Muscle of leg (tissue), 11 donors: ENCODE measurements around the gene SLPI. TPM values are rescaled to one million over a fixed set of nuclear protein-coding genes. Genes with fewer than 3 reads are reported as not detected.

Source experiments
- DNase-seq: peaks from one replicate; pipeline ENCODE4 v3.0.0; 2013
- H3K27ac ChIP-seq: one replicate; pipeline ENCODE4 v1.5.1; 2013; ENCODE audit warnings: mild to moderate bottlenecking, low read length, control low read depth
- H3K27me3 ChIP-seq: one replicate; pipeline ENCODE4 v1.6.1; 2013; ENCODE audit warnings: low read length; ENCODE audit not compliant: control insufficient read depth, insufficient read depth
- H3K36me3 ChIP-seq: one replicate; pipeline ENCODE4 v1.6.1; 2013; ENCODE audit warnings: low read length; ENCODE audit not compliant: control insufficient read depth, insufficient read depth
- H3K4me1 ChIP-seq: one replicate; pipeline ENCODE4 v1.6.1; 2013; ENCODE audit warnings: low read length; ENCODE audit not compliant: control insufficient read depth, insufficient read depth
- H3K4me3 ChIP-seq: one replicate; pipeline ENCODE4 v1.5.1; 2013; ENCODE audit warnings: low read length, control low read depth
- H3K9me3 ChIP-seq: replicated peaks from 2 replicates; pipeline ENCODE4 v1.6.1; 2013; ENCODE audit warnings: low read depth, low read length; ENCODE audit not compliant: control insufficient read depth
- WGBS: methylation state at CpG from one replicate; pipeline ENCODE4 v1.1.5; 2013; ENCODE audit warnings: missing lambda C conversion rate; ENCODE audit not compliant: insufficient coverage; 5-methylcytosine and 5-hydroxymethylcytosine counted together
- polyA plus RNA-seq, 8 donors: library from polyadenylated mRNA; unstranded; fragments of 120-200 nt; gene quantifications; one replicate each; pipeline versions ENCODE4 v1.2.1 to v1.2.3, GENCODE V29; 2013; ENCODE audit warnings: inconsistent platforms in 1 of 8, low replicate concordance in 1 of 8; ENCODE audit not compliant: insufficient read length in 8 of 8, insufficient read depth in 1 of 8
- total RNA-seq: library from RNA; stranded (reverse); fragments of 120-200 nt; gene quantifications from one replicate; pipeline ENCODE4 v1.2.4, GENCODE V29; 2013

Gene SLPI
- total and polyA plus RNA-seq, 9 donors, result 0.13 to 0.89 (median 0.46) TPM; not detected in 3

- no peak for DNase-seq
- H3K27ac ChIP-seq, result no peak overlapping the region
- H3K9me3 ChIP-seq, result no peaks in the 10 kb centered on the region
- 60% methylated on average over 1 of the region's 1 CpG for WGBS
- no peaks in the 10 kb centered on the region for H3K4me1 ChIP-seq
- peaks cover 6% of the 10 kb centered on the region for H3K27me3 ChIP-seq
- no peak overlapping the region for H3K4me3 ChIP-seq
- no peaks in the 10 kb centered on the region for H3K36me3 ChIP-seq
Measured at GRCh38 chr20:45279992-45280391, 25.6 kb upstream of the SLPI start.

GRCh38 chr20:45275338-45275737 is 21.0 kb upstream of the SLPI start:
- Histone ChIP-seq H3K9me3 (no peaks in the 10 kb centered on the region), H3K27me3 (peaks cover 8% of the 10 kb centered on the region), H3K4me3 (no peak overlapping the region), H3K4me1 (no peaks in the 10 kb centered on the region), H3K36me3 (no peaks in the 10 kb centered on the region), H3K27ac (no peak overlapping the region)
- WGBS, result no CpG with 5 or more reads among the region's 3 CpGs
- no peak for DNase-seq

GRCh38 chr20:45269754-45270270 is 15.4 kb upstream of the SLPI start:
- no peak overlapping the region for H3K4me3 ChIP-seq
- DNase-seq, result no peak
- H3K36me3 ChIP-seq, result no peaks in the 10 kb centered on the region
- WGBS, result 94% methylated on average over 2 of the region's 4 CpGs
- H3K9me3 ChIP-seq, result no peaks in the 10 kb centered on the region
- H3K27me3 ChIP-seq, result peaks cover 4% of the 10 kb centered on the region
- no peaks in the 10 kb centered on the region for H3K4me1 ChIP-seq
- no peak overlapping the region for H3K27ac ChIP-seq

GRCh38 chr20:45269056-45269455 is 14.7 kb upstream of the SLPI start:
- WGBS, result 73% methylated on average over 2 of the region's 3 CpGs
- Histone ChIP-seq H3K4me1 (no peaks in the 10 kb centered on the region), H3K36me3 (no peaks in the 10 kb centered on the region), H3K4me3 (no peak overlapping the region), H3K27me3 (peaks cover 4% of the 10 kb centered on the region), H3K9me3 (no peaks in the 10 kb centered on the region), H3K27ac (no peak overlapping the region)
- no peak for DNase-seq

- no CpG with 5 or more reads among the region's 3 CpGs for WGBS
- DNase-seq, result no peak
Measured at GRCh38 chr20:45268531-45268930, 14.2 kb upstream of the SLPI start.

GRCh38 chr20:45266977-45267376 is 12.6 kb upstream of the SLPI start:
- Histone ChIP-seq H3K27ac (no peak overlapping the region), H3K36me3 (no peaks in the 10 kb centered on the region), H3K4me1 (no peaks in the 10 kb centered on the region), H3K27me3 (peaks cover 2% of the 10 kb centered on the region), H3K9me3 (no peaks in the 10 kb centered on the region), H3K4me3 (no peak overlapping the region)
- DNase-seq, result no peak

More at GRCh38 chr20:45268531-45268930, 14.2 kb upstream of the SLPI start:
- Histone ChIP-seq H3K4me1 (no peaks in the 10 kb centered on the region), H3K9me3 (no peaks in the 10 kb centered on the region), H3K4me3 (no peak overlapping the region), H3K36me3 (no peaks in the 10 kb centered on the region), H3K27me3 (peaks cover 4% of the 10 kb centered on the region), H3K27ac (no peak overlapping the region)

- no peak for DNase-seq
- Histone ChIP-seq H3K4me1 (no peaks in the 10 kb centered on the region), H3K4me3 (no peak overlapping the region), H3K27ac (no peak overlapping the region), H3K9me3 (no peaks in the 10 kb centered on the region), H3K27me3 (peaks cover 2% of the 10 kb centered on the region), H3K36me3 (no peaks in the 10 kb centered on the region)
- WGBS, result no CpG with 5 or more reads among the region's 3 CpGs
Measured at GRCh38 chr20:45263556-45264266, 9.3 kb upstream of the SLPI start.

GRCh38 chr20:45258664-45259063 is 4.3 kb upstream of the SLPI start:
- DNase-seq, result no peak
- Histone ChIP-seq H3K27me3 (peaks cover 2% of the 10 kb centered on the region), H3K4me3 (no peak overlapping the region), H3K27ac (no peak overlapping the region), H3K9me3 (no peaks in the 10 kb centered on the region), H3K36me3 (no peaks in the 10 kb centered on the region), H3K4me1 (no peaks in the 10 kb centered on the region)
- 0% methylated on average over 1 of the region's 2 CpGs for WGBS

GRCh38 chr20:45258259-45258658 is 3.9 kb upstream of the SLPI start:
- Histone ChIP-seq H3K27me3 (peaks cover 2% of the 10 kb centered on the region), H3K36me3 (no peaks in the 10 kb centered on the region), H3K9me3 (no peaks in the 10 kb centered on the region), H3K4me1 (no peaks in the 10 kb centered on the region), H3K4me3 (no peak overlapping the region), H3K27ac (no peak overlapping the region)
- no peak for DNase-seq
- WGBS, result no CpG with 5 or more reads among the region's 3 CpGs

GRCh38 chr20:45257711-45258110 is 3.3 kb upstream of the SLPI start:
- no peaks in the 10 kb centered on the region for H3K4me1 ChIP-seq
- H3K4me3 ChIP-seq, result no peak overlapping the region
- no peak overlapping the region for H3K27ac ChIP-seq
- H3K9me3 ChIP-seq, result no peaks in the 10 kb centered on the region
- H3K27me3 ChIP-seq, result peaks cover 5% of the 10 kb centered on the region
- no peaks in the 10 kb centered on the region for H3K36me3 ChIP-seq
- no peak for DNase-seq
- 80% methylated on average over 1 of the region's 7 CpGs for WGBS

GRCh38 chr20:45257161-45257560 is 2.8 kb upstream of the SLPI start:
- WGBS, result 80% methylated on average over 1 of the region's 3 CpGs
- H3K9me3 ChIP-seq, result no peaks in the 10 kb centered on the region
- H3K27me3 ChIP-seq, result peaks cover 5% of the 10 kb centered on the region
- DNase-seq, result no peak
- H3K4me3 ChIP-seq, result no peak overlapping the region
- no peak overlapping the region for H3K27ac ChIP-seq
- H3K36me3 ChIP-seq, result no peaks in the 10 kb centered on the region
- H3K4me1 ChIP-seq, result no peaks in the 10 kb centered on the region
